ENCODE measurements around the gene GPR42.

DNA sequence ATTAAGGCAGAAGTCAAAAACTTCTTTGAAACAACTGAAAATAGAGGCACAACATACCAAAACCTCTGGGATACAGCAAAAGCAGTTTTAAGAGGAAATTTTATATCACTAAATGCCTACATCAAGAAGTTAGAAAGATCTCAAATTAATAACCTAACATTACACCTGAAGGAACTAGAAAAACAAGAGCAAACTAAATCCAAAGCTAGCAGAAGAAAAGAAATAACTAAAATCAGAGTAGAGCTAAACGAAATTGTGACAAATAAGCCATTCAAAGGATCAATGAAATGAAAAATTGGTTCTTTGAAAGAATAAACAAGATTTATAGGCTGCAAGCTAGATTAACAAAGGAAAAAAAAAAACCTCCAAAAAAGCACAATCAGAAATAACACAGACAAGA is 2.5 kb upstream of the GPR42 start:
- TF ChIP-seq, protein P1, sequence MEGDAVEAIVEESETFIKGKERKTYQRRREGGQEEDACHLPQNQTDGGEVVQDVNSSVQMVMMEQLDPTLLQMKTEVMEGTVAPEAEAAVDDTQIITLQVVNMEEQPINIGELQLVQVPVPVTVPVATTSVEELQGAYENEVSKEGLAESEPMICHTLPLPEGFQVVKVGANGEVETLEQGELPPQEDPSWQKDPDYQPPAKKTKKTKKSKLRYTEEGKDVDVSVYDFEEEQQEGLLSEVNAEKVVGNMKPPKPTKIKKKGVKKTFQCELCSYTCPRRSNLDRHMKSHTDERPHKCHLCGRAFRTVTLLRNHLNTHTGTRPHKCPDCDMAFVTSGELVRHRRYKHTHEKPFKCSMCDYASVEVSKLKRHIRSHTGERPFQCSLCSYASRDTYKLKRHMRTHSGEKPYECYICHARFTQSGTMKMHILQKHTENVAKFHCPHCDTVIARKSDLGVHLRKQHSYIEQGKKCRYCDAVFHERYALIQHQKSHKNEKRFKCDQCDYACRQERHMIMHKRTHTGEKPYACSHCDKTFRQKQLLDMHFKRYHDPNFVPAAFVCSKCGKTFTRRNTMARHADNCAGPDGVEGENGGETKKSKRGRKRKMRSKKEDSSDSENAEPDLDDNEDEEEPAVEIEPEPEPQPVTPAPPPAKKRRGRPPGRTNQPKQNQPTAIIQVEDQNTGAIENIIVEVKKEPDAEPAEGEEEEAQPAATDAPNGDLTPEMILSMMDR (IDR thresholded peaks at IDR 0.05), result no peak
- TF ChIP-seq POLR2A (IDR thresholded peaks at IDR 0.05), result no peak

Data from heart left ventricle (tissue), 13 donors.